Cardiac muscle cell (in vitro differentiated cells and primary cell): ENCODE data around the gene CASD1. TPM values are rescaled to one million over a fixed set of nuclear protein-coding genes. Genes with fewer than 3 reads are reported as not detected.

ENCODE experiments used
- DNase-seq, 2 donors: peaks; one replicate each; pipeline versions ENCODE4 v3.0.0 to v3.0.0-alpha.2; 2010 to 2017; ENCODE audit warnings: low read depth in 1 of 2, low spot score in 1 of 2
- H3K27ac ChIP-seq: fragments of 200-600 bp; sonication (generic); 2 replicates; pipeline ENCODE4 v1.5.1; 2016
- H3K27me3 ChIP-seq: fragments of 200-600 bp; sonication (generic); 2 replicates; pipeline ENCODE4 v1.6.0; 2016; ENCODE audit warnings: control low read depth
- H3K36me3 ChIP-seq: fragments of 200-600 bp; sonication (generic); 2 replicates; pipeline ENCODE4 v1.5.1; 2016; ENCODE audit warnings: control low read depth
- H3K4me1 ChIP-seq: fragments of 200-600 bp; sonication (generic); 2 replicates; pipeline ENCODE4 v1.8.1; 2017; ENCODE audit warnings: low read depth, mild to moderate bottlenecking, mixed run types
- H3K4me3 ChIP-seq: fragments of 200-600 bp; sonication (generic); 2 replicates; pipeline ENCODE4 v1.5.1; 2016; ENCODE audit warnings: mild to moderate bottlenecking
- H3K9me3 ChIP-seq: fragments of 200-600 bp; sonication (generic); 2 replicates; pipeline ENCODE4 v1.5.1; 2017; ENCODE audit warnings: low read depth, mild to moderate bottlenecking, control low read depth
- CTCF ChIP-seq: IDR thresholded peaks from 2 replicates; pipeline ENCODE4 v1.5.1; 2012; ENCODE audit warnings: low read depth, mild to moderate bottlenecking, low read length
- polyA plus RNA-seq: library from polyadenylated mRNA; unstranded; fragments of >200 nt; fragmentation: Nextera tagmentation; extraction: Ambion mirVana; gene quantifications from 2 replicates; pipeline ENCODE4 v1.2.1, GENCODE V29; 2016
- total RNA-seq: library from RNA; depleted of rRNA; stranded (reverse); fragments of >200 nt; gene quantifications from 2 replicates; pipeline ENCODE4 v1.2.3, GENCODE V29; 2016

Gene CASD1
- total and polyA plus RNA-seq, 2 experiments from 2014 or later = 36.3 to 38.9 TPM

GRCh38 chr7:94507962-94508361, 1.6 kb upstream of the CASD1 start:
- Histone ChIP-seq H3K27me3 (no peaks in the 10 kb centered on the region), H3K27ac (no peak overlapping the region)

GRCh38 chr7:94509887-94510581, 425 bp downstream of the CASD1 start:
- Histone ChIP-seq H3K27ac (peak overlapping the region; percentile 98), H3K27me3 (no peaks in the 10 kb centered on the region), H3K9me3 (no peaks in the 10 kb centered on the region), H3K4me1 (peaks cover 34% of the 10 kb centered on the region), H3K36me3 (no peaks in the 10 kb centered on the region), H3K4me3 (peak overlapping the region; percentile 56)
- TF ChIP-seq CTCF = peak; percentile 35
- DNase-seq = peak; percentile 71 to 88

More at GRCh38 chr7:94507962-94508361, 1.6 kb upstream of the CASD1 start:
- Histone ChIP-seq H3K4me3 (no peak overlapping the region), H3K4me1 (peaks cover 14% of the 10 kb centered on the region), H3K9me3 (no peaks in the 10 kb centered on the region), H3K36me3 (no peaks in the 10 kb centered on the region)
- no peak for TF ChIP-seq CTCF
- DNase-seq = no peak

GRCh38 chr7:94510582-94511496, 1.2 kb downstream of the CASD1 start:
- peak overlapping the region; percentile 98 for H3K27ac ChIP-seq
- DNase-seq = peak; percentile 28 to 65
- H3K4me3 ChIP-seq = peak overlapping the region; percentile 56
- H3K4me1 ChIP-seq = peaks cover 42% of the 10 kb centered on the region
- no peaks in the 10 kb centered on the region for H3K36me3 ChIP-seq
- H3K27me3 ChIP-seq = no peaks in the 10 kb centered on the region
- TF ChIP-seq CTCF = no peak
- H3K9me3 ChIP-seq = no peaks in the 10 kb centered on the region

GRCh38 chr7:94511718-94512117, 2.1 kb downstream of the CASD1 start:
- peak overlapping the region; percentile 98 for H3K27ac ChIP-seq

More at GRCh38 chr7:94511718-94512117, 2.1 kb downstream of the CASD1 start:
- TF ChIP-seq CTCF = no peak
- Histone ChIP-seq H3K27me3 (no peaks in the 10 kb centered on the region), H3K36me3 (no peaks in the 10 kb centered on the region), H3K4me3 (peak overlapping the region; percentile 56), H3K4me1 (peaks cover 51% of the 10 kb centered on the region), H3K9me3 (no peaks in the 10 kb centered on the region)
- no peak for DNase-seq
